Upper lobe of left lung (tissue), 6 donors: ENCODE measurements around the gene EIF5A2. TPM values are rescaled to one million over a fixed set of nuclear protein-coding genes. Genes with fewer than 3 reads are reported as not detected.
A peak's percentile ranks its signal among the peaks of the same experiment; 100 is the strongest.

Experiments
- ATAC-seq, 2 donors: fragments of 200-7000 bp; cut with Tn5 transposase; one replicate each; pipeline ENCODE4 v1.9.1; 2022; ENCODE audit warnings: mild to moderate bottlenecking in 2 of 2, moderate library complexity in 2 of 2; ENCODE audit not compliant: low FRiP score in 2 of 2
- DNase-seq, 2 donors: peaks; one replicate each; pipeline ENCODE4 v3.0.0-alpha.2; 2019 to 2020
- H3K27ac ChIP-seq, 4 donors: fragments of 200-600 bp; sonication (generic); one replicate each; pipeline ENCODE4 v1.5.1; 2016 to 2019
- H3K27me3 ChIP-seq, 4 donors: fragments of 200-600 bp; sonication (generic); one replicate each; pipeline ENCODE4 v1.5.1; 2017 to 2019
- H3K36me3 ChIP-seq, 4 donors: fragments of 200-600 bp; sonication (generic); one replicate each; pipeline ENCODE4 v1.5.1; 2016 to 2019
- H3K4me1 ChIP-seq, 4 donors: fragments of 200-600 bp; sonication (generic); one replicate each; pipeline ENCODE4 v1.5.1; 2018 to 2019
- H3K4me3 ChIP-seq, 4 donors: fragments of 200-600 bp; sonication (generic); one replicate each; pipeline ENCODE4 v1.5.1; 2017 to 2019; ENCODE audit warnings: mild to moderate bottlenecking in 2 of 4, moderate library complexity in 1 of 4
- H3K9me3 ChIP-seq, 4 donors: fragments of 200-600 bp; sonication (generic); one replicate each; pipeline ENCODE4 v1.5.1; 2018 to 2019
- EP300 ChIP-seq, 4 donors: sonication (generic); formaldehyde crosslinking; IDR thresholded peaks; one replicate each; pipeline ENCODE4 v1.5.1; 2017; ENCODE audit warnings: antibody characterized with exemption in 4 of 4, control low read depth in 2 of 4
- POLR2A ChIP-seq, 4 donors: fragments of 450-650 bp; IDR thresholded peaks; one replicate each; pipeline ENCODE4 v1.5.1; 2016 to 2017; ENCODE audit warnings: antibody characterized with exemption in 4 of 4, mild to moderate bottlenecking in 2 of 4
- POLR2AphosphoS5 ChIP-seq, 2 donors: sonication (generic); formaldehyde crosslinking; IDR thresholded peaks; one replicate each; pipeline ENCODE4 v1.5.1; 2017; ENCODE audit warnings: antibody characterized with exemption in 2 of 2
- WGBS, 2 donors: methylation state at CpG; one replicate each; pipeline ENCODE4 v1.1.5; 2017 to 2018; 5-methylcytosine and 5-hydroxymethylcytosine counted together
- total RNA-seq, 6 donors: library from RNA; depleted of rRNA in 4 of 6; stranded (reverse); fragments of >200 nt in 4 of 6; gene quantifications; one replicate each; pipeline versions ENCODE4 v1.1.0 to v1.2.1, GENCODE V29; 2016 to 2021
- TF ChIP-seq, protein P1 (sequence below), 6 experiments: fragments of 450-650 bp in 4 of 6; fragments of 200-600 bp in 2 of 6; sonication (generic) in 2 of 6; IDR thresholded peaks; one replicate each; pipeline ENCODE4 v1.5.1; 2016 to 2019; ENCODE audit warnings: antibody characterized with exemption in 6 of 6
- donor health status: DM: no; HTN: no; CAD: no; lungs with moderate emphysema.
- donor health status: DM: no; HTN: yes; CAD: no; lungs with severe emphysema.

The EIF5A2 gene
- total RNA-seq, 6 donors from 2014 or later, result 2.0 to 6.2 (median 2.9) TPM; not detected in 2

DNA sequence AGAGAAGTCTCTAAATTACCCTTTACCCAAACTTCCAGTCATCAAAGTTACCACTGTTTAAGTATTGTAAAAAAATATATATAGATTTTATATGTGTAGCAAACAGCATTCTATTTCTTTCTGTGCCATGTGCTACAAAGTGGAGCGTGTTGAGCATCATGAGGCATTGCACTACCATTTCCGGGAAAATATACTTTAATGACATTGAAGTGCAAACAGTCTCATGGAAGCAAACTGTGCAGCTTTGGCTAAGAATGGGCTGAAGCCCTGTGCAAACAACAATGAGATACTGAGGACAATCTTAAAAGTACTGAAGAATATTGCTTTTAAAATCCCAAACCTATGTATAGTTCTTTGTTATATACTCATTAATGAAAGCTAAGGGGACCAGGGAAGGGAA lies 31.9 kb downstream of the EIF5A2 start:
- Histone ChIP-seq H3K9me3 (no peaks in the 10 kb centered on the region), H3K27ac (no peak overlapping the region), H3K36me3 (no peaks in the 10 kb centered on the region), H3K27me3 (no peaks in the 10 kb centered on the region), H3K4me3 (no peak overlapping the region), H3K4me1 (no peaks in the 10 kb centered on the region)
- no peak for ATAC-seq
- no peak for DNase-seq
- no peak for TF ChIP-seq EP300 (IDR thresholded peaks at IDR 0.05)
- no peak for TF ChIP-seq POLR2AphosphoS5 (IDR thresholded peaks at IDR 0.05)
- TF ChIP-seq, protein P1, sequence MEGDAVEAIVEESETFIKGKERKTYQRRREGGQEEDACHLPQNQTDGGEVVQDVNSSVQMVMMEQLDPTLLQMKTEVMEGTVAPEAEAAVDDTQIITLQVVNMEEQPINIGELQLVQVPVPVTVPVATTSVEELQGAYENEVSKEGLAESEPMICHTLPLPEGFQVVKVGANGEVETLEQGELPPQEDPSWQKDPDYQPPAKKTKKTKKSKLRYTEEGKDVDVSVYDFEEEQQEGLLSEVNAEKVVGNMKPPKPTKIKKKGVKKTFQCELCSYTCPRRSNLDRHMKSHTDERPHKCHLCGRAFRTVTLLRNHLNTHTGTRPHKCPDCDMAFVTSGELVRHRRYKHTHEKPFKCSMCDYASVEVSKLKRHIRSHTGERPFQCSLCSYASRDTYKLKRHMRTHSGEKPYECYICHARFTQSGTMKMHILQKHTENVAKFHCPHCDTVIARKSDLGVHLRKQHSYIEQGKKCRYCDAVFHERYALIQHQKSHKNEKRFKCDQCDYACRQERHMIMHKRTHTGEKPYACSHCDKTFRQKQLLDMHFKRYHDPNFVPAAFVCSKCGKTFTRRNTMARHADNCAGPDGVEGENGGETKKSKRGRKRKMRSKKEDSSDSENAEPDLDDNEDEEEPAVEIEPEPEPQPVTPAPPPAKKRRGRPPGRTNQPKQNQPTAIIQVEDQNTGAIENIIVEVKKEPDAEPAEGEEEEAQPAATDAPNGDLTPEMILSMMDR (IDR thresholded peaks at IDR 0.05), result no peak
- TF ChIP-seq POLR2A (IDR thresholded peaks at IDR 0.05), result no peak
- 77 to 78% methylated on average over 2 of the region's 2 CpGs for WGBS, 2 donors

DNA sequence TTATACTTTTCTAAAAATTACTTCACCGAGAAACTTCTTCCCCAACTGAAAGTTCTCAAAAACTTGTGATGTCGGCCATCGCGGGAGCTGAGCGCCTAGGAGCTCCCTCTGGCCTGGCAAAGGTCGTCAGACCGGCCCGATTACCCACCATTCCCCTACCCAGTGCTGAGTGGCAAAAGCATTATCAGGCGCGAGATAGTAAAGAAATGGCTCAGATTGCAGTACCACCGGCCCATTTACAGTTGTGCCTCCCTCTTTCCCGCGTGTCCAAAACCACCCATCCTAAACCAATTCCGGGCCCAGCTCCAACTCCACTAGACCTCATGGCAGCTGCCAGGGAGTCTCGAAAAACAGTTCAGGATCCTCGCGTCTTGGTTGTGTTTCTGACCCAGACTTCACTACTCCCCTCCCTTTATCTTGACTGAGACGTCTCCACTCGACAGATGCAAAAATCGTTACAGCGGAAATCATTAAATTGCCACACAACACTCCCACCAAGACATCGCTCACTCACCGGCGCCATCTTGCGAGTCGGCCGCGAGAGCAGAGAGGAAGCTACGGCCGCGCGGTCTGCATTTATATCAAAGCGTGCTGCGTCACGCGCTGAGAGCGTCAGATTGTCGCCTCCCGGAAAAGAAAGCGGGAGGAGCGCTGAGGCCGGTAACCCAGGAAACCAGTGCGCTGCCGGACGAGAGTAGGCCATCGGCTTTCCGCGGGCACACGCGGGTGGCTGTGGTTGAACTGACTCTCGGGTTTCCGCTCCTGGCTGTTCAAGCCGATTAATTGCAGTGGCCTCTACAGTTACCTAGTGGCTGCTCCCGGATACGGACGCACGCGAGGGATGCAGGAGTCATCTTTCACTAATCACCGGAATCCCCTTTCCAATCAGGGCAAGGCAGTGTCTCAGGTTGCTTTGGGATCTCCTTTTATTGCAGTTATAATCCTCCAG lies 38.5 kb downstream of the EIF5A2 start, which contains the start of gene RPL22L1:
RPL22L1 (minus strand) TSS at position 551 of the 949 bp plus-strand sequence; CDS start at position 523, 28 bp downstream.
- Histone ChIP-seq H3K4me3 (peak within 1 kb of the TSS; percentile 58 to 83 (median 68)), H3K9me3 (no peaks in the 10 kb centered on the region), H3K27me3 (no peaks in the 10 kb centered on the region), H3K4me1 (peaks cover 20 to 30% (median 28%) of the 10 kb centered on the region in 4 donors), H3K36me3 (peaks cover 16 to 34% (median 22%) of the 10 kb centered on the region in 4 donors), H3K27ac (peak within 1 kb of the TSS; percentile 80 to 94 (median 87))
- peak; percentile 98 to 100 for TF ChIP-seq POLR2AphosphoS5 (IDR thresholded peaks at IDR 0.05)
- TF ChIP-seq, protein P1 (IDR thresholded peaks at IDR 0.05), result peak in 2 of 6 experiments; percentile 10 to 19
- peak in 3 of 4 donors; percentile 72 to 95 (median 95) for TF ChIP-seq POLR2A (IDR thresholded peaks at IDR 0.05)
- TF ChIP-seq EP300 (IDR thresholded peaks at IDR 0.05), result peak in 1 of 4 donors; percentile 72
- ATAC-seq (peak; percentile 97 to 99), DNase-seq (peak; percentile 94 to 95)
- 0 to 1% methylated on average over 34 to 59 of the region's 59 CpGs for WGBS, 2 donors

DNA sequence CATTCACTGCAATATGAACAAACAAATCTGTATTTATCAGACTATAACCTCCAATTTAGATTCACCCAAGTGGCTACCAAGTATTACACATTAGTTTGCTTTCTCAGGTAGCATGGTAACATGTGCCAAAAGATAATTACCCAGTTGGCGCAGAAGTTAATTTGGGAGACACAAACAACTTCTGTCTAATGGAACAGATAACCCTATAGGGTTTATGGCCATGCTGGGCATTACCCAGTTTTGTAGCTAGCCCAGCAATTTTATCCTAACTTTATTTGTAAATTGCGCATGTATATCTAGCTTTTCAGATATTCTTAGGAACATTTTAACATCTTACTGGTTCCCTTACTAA lies 39.2 kb downstream of the EIF5A2 start:
- DNase-seq, result no peak
- Histone ChIP-seq H3K27me3 (no peaks in the 10 kb centered on the region), H3K27ac (peak overlapping the region; percentile 80 to 94 (median 87)), H3K4me3 (peak overlapping the region; percentile 58 to 83 (median 68)), H3K4me1 (peaks cover 20 to 30% (median 28%) of the 10 kb centered on the region in 4 donors), H3K9me3 (no peaks in the 10 kb centered on the region), H3K36me3 (peaks cover 16 to 36% (median 23%) of the 10 kb centered on the region in 4 donors)
- TF ChIP-seq EP300 (IDR thresholded peaks at IDR 0.05) (no peak), POLR2A (IDR thresholded peaks at IDR 0.05) (no peak), POLR2AphosphoS5 (IDR thresholded peaks at IDR 0.05) (no peak)
- TF ChIP-seq, protein P1 (IDR thresholded peaks at IDR 0.05), result no peak
- ATAC-seq, result no peak
- WGBS, 2 donors, result 21 to 27% methylated on average over 2 of the region's 2 CpGs

DNA sequence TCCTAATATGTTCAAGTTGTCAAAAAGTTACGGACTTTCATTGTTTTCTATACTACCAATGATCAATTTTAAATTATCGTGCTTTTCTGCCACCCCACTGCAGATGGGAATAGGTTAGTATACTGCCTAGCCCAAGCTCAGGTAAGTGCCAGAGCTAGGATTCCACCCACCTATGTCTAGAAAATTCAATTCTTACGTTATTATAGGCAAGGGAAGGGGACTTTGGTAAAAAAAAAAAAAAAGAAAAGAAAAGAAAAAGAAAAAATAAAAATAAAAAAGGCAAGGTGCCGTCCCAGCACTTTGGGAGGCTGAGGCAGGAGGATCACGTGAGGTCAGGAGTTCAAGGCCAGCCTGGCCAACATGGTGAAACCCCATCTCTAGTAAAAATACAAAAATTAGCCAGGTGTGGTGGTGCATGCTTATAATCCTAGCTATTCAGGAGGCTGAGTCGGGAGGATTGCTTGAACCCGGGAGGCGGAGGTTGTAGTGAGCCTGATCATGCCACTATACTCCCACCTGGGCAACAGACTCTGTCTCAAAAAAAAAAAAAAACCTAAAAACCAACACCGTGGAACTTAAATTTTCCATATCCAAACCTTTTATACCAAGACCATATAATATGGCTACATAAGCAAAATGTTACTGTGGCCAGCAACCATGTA lies 39.7 kb downstream of the EIF5A2 start:
- no peaks in the 10 kb centered on the region for H3K9me3 ChIP-seq
- peaks cover 16 to 36% (median 23%) of the 10 kb centered on the region in 4 donors for H3K36me3 ChIP-seq
- 67 to 80% methylated on average over 9 of the region's 9 CpGs for WGBS, 2 donors
- H3K27me3 ChIP-seq, result no peaks in the 10 kb centered on the region
- ATAC-seq (no peak), DNase-seq (no peak)
- TF ChIP-seq POLR2AphosphoS5 (IDR thresholded peaks at IDR 0.05), result no peak
- TF ChIP-seq, protein P1 (IDR thresholded peaks at IDR 0.05), result no peak
- no peak for TF ChIP-seq EP300 (IDR thresholded peaks at IDR 0.05)
- TF ChIP-seq POLR2A (IDR thresholded peaks at IDR 0.05), result no peak
- peaks cover 20 to 30% (median 28%) of the 10 kb centered on the region in 4 donors for H3K4me1 ChIP-seq
- H3K4me3 ChIP-seq, result peak overlapping the region; percentile 58 to 83 (median 68)
- peak overlapping the region in 2 of 4 donors; percentile 80 to 94 for H3K27ac ChIP-seq
